GM18867 (cell line): ENCODE results near the gene NLGN3.
A peak's percentile ranks its signal among the peaks of the same experiment; 100 is the strongest.
"Not testable (repeated sequence)": the region's sequence is repeated elsewhere in the genome, so short reads cannot be mapped to it uniquely, and the experiment has no call there.

Source experiments
- ATAC-seq: cut with Tn5 transposase; IDR thresholded peaks from one replicate; pipeline ENCODE4 v1.9.1; 2021; ENCODE audit warnings: mild to moderate bottlenecking, moderate library complexity; ENCODE audit not compliant: unreplicated experiment

Gene NLGN3

GRCh38 chrX:71168134-71168533 lies 23.5 kb downstream of the NLGN3 start:
- ATAC-seq: no peak

- no peak for ATAC-seq
Observed at GRCh38 chrX:71169586-71169985, 24.9 kb downstream of the NLGN3 start.

- no peak for ATAC-seq
Observed at GRCh38 chrX:71170660-71171059, 26.0 kb downstream of the NLGN3 start.

GRCh38 chrX:71171110-71171801 lies 26.6 kb downstream of the NLGN3 start:
- no peak for ATAC-seq

GRCh38 chrX:71173440-71173839 lies 28.8 kb downstream of the NLGN3 start:
- ATAC-seq: no peak

- no peak for ATAC-seq
Observed at GRCh38 chrX:71174795-71175194, 30.2 kb downstream of the NLGN3 start.

GRCh38 chrX:71175531-71175930 lies 30.9 kb downstream of the NLGN3 start:
- ATAC-seq: no peak

- no peak for ATAC-seq
Observed at GRCh38 chrX:71177327-71177726, 32.7 kb downstream of the NLGN3 start.

GRCh38 chrX:71178908-71179307 lies 34.3 kb downstream of the NLGN3 start:
- peak; percentile 35 for ATAC-seq

- ATAC-seq: not testable (repeated sequence)
Observed at GRCh38 chrX:71180579-71181265, 36.1 kb downstream of the NLGN3 start.

- peak; percentile 30 for ATAC-seq
Observed at GRCh38 chrX:71181558-71181909, 36.9 kb downstream of the NLGN3 start.

GRCh38 chrX:71181910-71182799 lies 37.5 kb downstream of the NLGN3 start:
- peak; percentile 89 for ATAC-seq

GRCh38 chrX:71182871-71183270 lies 38.2 kb downstream of the NLGN3 start:
- no peak for ATAC-seq

GRCh38 chrX:71183341-71183740 lies 38.7 kb downstream of the NLGN3 start:
- no peak for ATAC-seq

- ATAC-seq: no peak
Observed at GRCh38 chrX:71184092-71184491, 39.5 kb downstream of the NLGN3 start.

- ATAC-seq: no peak
Observed at GRCh38 chrX:71184803-71185495, 40.3 kb downstream of the NLGN3 start.

GRCh38 chrX:71191248-71191647 lies 46.6 kb downstream of the NLGN3 start:
- ATAC-seq: no peak

GRCh38 chrX:71195964-71196649 lies 51.5 kb downstream of the NLGN3 start:
- ATAC-seq: peak; percentile 47

- peak; percentile 76 for ATAC-seq
Observed at GRCh38 chrX:71198066-71198465, 53.4 kb downstream of the NLGN3 start.

- no peak for ATAC-seq
Observed at GRCh38 chrX:71199252-71200008, 54.8 kb downstream of the NLGN3 start.
